ENCODE data around the gene FBXL22.
A peak's percentile ranks its signal among the peaks of the same experiment; 100 is the strongest.

The FBXL22 gene

GRCh38 chr15:63559753-63560152 is 37.4 kb upstream of the FBXL22 start:
- H3K4me3 ChIP-seq (ENCODE audit: low read depth, low read length) = no peak overlapping the region
- peak; percentile 62 for DNase-seq (ENCODE audit: low read depth)
- TF ChIP-seq, protein P1, sequence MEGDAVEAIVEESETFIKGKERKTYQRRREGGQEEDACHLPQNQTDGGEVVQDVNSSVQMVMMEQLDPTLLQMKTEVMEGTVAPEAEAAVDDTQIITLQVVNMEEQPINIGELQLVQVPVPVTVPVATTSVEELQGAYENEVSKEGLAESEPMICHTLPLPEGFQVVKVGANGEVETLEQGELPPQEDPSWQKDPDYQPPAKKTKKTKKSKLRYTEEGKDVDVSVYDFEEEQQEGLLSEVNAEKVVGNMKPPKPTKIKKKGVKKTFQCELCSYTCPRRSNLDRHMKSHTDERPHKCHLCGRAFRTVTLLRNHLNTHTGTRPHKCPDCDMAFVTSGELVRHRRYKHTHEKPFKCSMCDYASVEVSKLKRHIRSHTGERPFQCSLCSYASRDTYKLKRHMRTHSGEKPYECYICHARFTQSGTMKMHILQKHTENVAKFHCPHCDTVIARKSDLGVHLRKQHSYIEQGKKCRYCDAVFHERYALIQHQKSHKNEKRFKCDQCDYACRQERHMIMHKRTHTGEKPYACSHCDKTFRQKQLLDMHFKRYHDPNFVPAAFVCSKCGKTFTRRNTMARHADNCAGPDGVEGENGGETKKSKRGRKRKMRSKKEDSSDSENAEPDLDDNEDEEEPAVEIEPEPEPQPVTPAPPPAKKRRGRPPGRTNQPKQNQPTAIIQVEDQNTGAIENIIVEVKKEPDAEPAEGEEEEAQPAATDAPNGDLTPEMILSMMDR (conservative IDR thresholded peaks at IDR 0.05; ENCODE audit: low read depth, low read length) = no peak

- no peak overlapping the region for H3K4me3 ChIP-seq (ENCODE audit: low read depth, low read length)
- TF ChIP-seq, protein P1 (conservative IDR thresholded peaks at IDR 0.05; ENCODE audit: low read depth, low read length) = no peak
- peak; percentile 31 for DNase-seq (ENCODE audit: low read depth)
Measured at GRCh38 chr15:63560741-63561448, 36.3 kb upstream of the FBXL22 start.

GRCh38 chr15:63564093-63564492 is 33.1 kb upstream of the FBXL22 start:
- TF ChIP-seq, protein P1 (conservative IDR thresholded peaks at IDR 0.05; ENCODE audit: low read depth, low read length) = no peak
- no peak for DNase-seq (ENCODE audit: low read depth)
- H3K4me3 ChIP-seq (ENCODE audit: low read depth, low read length) = no peak overlapping the region

DNA sequence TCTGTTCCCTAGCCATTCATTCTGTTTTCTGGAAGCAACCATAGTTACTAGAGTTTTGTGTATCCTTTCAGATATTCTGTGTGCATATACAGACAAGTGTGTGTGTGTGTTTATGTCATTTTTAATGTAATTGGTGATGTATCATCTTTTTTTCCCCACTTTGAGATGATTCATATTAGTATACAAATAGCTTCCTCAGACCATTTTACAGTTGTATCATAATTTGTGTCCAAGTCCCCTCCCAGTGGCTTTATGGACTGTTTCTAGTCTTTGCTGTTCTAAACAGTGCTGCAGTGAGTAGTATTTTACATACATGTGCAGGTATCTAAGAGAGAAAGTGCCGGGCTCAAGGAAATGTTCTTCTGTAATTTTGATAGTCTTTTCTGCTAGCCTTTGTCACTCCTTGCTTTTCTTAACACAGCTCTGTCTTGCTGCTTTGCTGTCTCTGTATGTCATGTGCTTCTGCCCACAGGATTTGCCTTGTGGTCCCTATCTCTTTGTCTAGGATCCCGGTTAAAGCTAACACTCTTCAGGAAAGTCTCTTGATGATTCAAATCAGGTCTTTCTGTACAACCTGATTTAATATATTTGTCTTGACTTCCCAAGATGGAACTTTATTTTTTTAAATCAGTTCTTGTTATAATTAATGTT is 31.5 kb upstream of the FBXL22 start:
- TF ChIP-seq, protein P1 (conservative IDR thresholded peaks at IDR 0.05; ENCODE audit: low read depth, low read length) = no peak
- H3K4me3 ChIP-seq (ENCODE audit: low read depth, low read length) = no peak overlapping the region
- DNase-seq (ENCODE audit: low read depth) = no peak

DNA sequence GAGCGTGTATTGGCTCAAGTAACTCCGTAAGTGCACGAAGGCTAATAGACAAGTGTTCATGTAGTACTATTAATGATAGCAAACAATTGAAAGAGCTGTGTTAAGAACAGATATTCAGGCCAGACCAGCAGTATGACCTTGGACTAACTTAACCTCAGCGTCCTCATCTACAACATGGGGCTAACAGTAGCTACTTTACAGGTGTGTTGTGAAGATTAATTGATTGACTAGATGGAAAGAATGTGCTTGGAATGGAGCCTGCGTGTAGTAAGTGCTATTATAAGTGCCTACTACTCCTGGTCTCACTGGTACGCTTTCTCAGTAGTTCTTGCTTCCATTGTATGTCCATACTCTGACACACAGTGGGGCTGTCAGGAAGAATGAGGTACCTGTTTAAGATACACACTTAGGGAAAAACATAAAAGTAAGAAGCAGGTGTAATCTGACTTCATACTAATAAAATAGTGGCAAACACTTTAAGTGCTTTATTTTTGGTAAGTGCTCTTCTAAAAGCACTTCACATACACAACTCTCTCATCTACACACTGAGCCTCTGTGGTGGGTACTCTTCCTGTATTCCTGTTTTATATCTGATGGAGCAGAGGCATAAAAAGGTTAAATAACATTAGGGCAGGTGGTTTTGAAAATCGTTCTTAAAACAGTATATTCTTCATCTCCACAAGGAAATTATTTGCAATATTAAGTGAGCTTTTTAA is 24.3 kb upstream of the FBXL22 start:
- no peak overlapping the region for H3K4me3 ChIP-seq (ENCODE audit: low read depth, low read length)
- TF ChIP-seq, protein P1 (conservative IDR thresholded peaks at IDR 0.05; ENCODE audit: low read depth, low read length) = no peak
- DNase-seq (ENCODE audit: low read depth) = no peak

DNA sequence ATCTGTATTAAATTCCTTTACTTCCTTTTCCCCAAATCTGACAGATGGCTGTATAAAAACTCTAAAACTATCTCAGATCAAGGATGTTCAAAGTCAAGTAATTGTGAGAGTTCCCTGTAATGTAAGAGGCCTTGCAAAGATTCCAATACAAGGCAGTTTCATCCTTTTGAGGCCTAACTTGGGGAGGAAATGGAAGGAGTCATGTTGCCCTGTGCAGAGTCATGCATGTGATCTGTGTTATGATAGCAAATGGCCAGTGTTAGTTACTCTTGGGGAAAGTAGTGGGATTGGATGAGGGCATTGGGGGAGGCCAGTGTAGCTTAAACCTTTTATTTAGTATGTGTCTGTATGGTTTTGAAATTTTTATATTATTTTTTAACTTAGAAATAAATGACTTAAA is 23.7 kb upstream of the FBXL22 start:
- DNase-seq (ENCODE audit: low read depth) = peak; percentile 68
- H3K4me3 ChIP-seq (ENCODE audit: low read depth, low read length) = no peak overlapping the region
- TF ChIP-seq, protein P1 (conservative IDR thresholded peaks at IDR 0.05; ENCODE audit: low read depth, low read length) = no peak

All from choroid plexus epithelial cell (primary cell).